HG03025 (cell line): ENCODE results near the gene PTTG1.
"Not testable (repeated sequence)": the region's sequence is repeated elsewhere in the genome, so short reads cannot be mapped to it uniquely, and the experiment has no call there.

Experiments
- ATAC-seq: cut with Tn5 transposase; IDR thresholded peaks from one replicate; pipeline ENCODE4 v1.9.1; 2021; ENCODE audit warnings: mild to moderate bottlenecking, moderate library complexity; ENCODE audit not compliant: unreplicated experiment, low FRiP score

PTTG1 gene

GRCh38 chr5:160419458-160420330, 2.0 kb upstream of the PTTG1 start:
- peak; percentile 27 for ATAC-seq

DNA sequence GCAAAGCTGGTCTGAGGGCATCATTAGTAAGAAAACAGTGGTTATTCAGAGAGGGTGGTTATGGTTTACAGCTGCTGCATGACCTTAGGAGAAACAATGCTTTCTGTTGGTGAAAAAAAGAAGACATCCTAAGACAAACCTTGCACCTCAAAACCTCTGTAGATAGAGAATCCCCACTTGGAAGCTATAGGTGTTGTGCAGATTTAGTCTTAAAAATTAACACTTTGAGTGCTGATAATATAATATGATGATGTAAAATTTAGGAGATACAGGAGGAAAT, 1.4 kb upstream of the PTTG1 start:
- ATAC-seq: no peak

- no peak for ATAC-seq
Observed at GRCh38 chr5:160423099-160423498, 1.4 kb downstream of the PTTG1 start.

DNA sequence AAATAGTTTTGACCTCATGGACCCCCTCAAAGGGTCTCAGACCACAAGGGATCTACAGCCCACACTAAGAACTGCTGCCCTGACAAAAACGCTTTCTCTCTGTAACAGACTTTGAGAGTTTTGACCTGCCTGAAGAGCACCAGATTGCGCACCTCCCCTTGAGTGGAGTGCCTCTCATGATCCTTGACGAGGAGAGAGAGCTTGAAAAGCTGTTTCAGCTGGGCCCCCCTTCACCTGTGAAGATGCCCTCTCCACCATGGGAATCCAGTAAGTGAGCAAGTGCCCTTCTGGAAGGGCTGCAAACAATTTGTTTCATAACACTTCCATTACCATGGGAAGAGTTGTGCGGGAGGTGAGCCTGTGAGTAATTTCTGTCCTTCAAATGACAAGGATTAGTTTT, 6.0 kb downstream of the PTTG1 start:
- ATAC-seq: no peak

DNA sequence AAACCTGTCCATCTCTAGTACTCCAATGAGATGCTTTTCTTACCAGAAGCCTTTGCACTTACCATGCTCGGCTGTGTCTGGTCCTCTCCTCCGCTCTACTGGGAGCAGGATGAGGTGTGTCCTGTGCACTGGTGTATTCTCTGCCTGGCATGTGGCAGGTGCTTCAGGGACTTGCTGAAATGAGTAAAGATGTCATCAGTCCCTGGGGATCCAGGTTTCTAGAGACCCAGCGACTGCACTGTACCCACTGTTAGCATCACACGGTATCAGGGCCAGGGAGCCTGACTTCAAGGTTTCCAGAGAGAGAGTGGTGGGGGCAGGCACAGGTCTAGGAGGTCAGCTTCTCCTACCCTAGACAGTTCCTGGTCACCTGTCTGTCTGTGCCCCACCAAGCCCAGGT, 10.5 kb downstream of the PTTG1 start:
- ATAC-seq: no peak

DNA sequence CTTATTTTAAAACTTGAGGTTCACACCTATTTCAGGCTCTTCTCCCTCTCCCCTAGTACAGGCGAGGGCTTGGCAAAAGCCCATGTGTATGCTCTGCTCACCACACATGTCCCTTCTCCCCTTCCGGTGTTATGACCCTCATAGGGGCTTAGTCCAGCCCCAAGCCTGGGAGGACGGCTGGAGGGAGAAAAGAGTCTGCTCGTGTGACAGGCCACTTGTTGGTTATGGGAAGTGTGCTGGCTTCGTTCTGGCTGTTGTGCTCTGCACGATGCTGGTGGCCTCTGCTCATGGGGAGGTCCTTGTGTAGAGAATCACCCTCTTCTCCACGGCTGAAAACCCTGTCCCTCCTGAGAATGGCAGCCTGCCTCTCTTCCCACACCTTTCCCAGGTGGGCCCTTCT, 11.1 kb downstream of the PTTG1 start:
- ATAC-seq: no peak

GRCh38 chr5:160434022-160434531, 12.4 kb downstream of the PTTG1 start:
- peak; percentile 77 for ATAC-seq

DNA sequence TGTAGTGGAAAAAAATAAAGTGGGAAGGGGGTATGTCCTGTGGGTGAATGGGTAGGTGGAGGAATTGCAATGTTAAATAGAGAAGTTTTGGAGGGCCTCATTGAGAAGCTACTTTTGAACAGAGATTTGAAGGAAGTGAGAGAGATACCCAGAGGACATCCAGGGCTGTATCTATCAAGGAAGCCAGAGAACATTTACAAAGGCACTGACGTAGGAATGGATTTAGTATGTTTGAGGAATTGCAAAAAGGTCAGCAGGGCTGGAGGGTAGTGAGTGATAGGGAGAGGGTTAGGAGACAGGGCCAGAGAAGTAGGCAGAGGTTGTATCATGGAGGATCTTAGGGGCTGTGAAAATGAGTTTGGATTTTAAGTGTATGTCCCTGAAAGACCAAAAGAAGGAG, 13.9 kb downstream of the PTTG1 start:
- no peak for ATAC-seq

GRCh38 chr5:160436017-160436416, 14.4 kb downstream of the PTTG1 start:
- no peak for ATAC-seq

DNA sequence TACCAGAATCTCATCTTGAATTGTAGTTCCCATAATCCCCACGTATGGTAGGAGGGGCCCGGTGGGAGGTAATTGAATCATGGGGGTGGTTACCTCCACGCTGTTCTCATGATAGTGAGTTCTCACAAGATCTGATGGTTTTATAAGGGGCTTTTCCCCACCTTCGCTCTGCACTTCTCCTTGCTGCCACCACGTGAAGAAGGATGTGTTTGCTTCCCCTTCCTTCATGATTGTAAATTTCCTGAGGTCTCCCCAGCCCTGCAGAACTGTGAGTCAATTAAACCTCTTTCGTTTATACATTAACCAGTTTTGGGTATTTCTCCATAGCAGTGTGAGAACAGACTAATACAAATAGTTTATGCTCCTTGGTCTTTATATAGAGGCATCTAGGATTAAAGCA, 15.0 kb downstream of the PTTG1 start:
- ATAC-seq: not testable (repeated sequence)

- no peak for ATAC-seq
Observed at GRCh38 chr5:160437271-160437670, 15.6 kb downstream of the PTTG1 start.

GRCh38 chr5:160438316-160439204, 16.9 kb downstream of the PTTG1 start:
- peak; percentile 24 for ATAC-seq

DNA sequence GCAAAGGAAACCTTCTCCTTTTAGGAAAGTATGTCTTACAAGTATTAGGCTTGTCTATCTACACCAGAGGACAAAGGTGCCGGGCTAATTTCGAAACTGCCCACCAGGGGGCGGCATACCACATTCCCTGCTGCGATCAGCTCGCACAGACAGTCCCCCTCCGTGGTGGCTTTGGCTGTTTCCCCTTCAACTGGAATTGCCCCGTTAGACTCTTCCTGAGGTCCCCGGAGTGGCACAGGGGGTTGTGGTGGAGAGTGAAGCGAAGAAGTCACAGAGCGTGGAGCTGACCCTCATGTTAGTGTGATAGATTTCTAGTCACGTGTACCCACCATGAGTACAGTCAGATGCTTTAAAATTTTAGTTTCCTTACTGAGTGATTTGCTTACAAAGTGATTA, 17.5 kb downstream of the PTTG1 start:
- peak; percentile 62 for ATAC-seq

- no peak for ATAC-seq
Observed at GRCh38 chr5:160441311-160441781, 19.7 kb downstream of the PTTG1 start.

DNA sequence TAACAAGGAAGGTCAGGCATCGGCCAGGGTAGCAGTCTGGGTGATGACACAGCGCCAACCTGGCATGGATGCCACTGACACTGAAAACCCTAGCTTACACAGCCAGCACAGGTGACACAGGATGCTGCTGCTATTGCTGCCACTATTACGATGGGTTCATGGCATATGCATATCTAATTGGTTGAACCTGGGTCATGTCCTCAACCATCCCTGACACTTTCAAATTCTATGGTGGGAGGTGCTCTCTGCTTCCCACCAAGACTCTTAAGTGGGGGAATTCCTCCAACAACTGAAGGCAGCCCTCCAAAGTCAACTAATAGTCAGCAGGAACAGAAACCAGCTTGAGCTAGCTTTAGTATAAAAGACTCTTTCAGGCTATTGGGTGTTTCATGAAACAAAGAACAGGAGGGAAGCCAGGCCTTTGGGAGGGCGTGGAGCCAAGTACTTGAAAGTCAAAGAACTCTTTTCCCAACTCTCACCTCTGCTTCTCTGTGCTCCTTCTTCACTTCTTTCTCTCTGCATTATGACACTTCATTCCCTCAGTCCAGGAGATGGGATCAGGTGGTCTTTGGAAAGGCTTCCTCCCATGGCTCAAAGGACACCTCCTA, 21.3 kb downstream of the PTTG1 start:
- ATAC-seq: peak; percentile 40

DNA sequence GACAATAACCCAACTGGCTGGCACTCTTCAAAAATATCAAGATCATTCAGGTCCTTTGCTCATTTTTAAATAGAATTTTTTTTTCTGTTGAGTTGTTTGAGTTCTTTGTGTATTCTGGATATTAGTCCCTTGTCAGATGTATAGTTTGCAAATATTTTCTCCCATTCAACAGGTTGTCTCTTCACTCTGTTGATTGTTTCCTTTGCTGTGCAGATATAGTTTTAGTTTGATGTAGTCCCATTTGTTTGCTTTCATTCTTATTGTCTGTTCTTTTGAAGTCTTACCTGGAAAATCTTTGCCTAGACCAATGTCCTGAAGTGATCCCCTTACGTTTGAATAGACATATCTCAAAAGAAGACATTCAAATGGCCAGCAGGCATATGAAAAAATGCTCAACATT, 22.8 kb downstream of the PTTG1 start:
- ATAC-seq: no peak

- no peak for ATAC-seq
Observed at GRCh38 chr5:160445132-160445531, 23.5 kb downstream of the PTTG1 start.

DNA sequence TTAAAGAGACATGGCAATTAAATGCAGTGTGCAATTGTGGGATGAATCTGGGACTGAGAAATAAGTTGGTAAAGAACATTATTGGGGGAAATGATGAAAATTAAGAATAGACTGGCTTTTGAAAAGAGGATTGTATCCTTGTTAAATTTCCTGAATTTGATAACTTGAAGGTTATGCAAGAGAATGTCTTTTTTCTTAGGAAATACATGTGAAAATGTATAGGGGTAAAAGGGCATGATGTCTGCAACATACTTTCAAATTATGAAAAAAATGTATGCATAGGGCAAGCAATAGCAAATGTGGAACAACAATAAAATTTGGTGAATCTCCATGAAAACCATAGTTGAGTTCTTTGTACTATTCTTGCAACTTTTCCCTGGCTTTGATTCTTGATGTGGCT, 24.1 kb downstream of the PTTG1 start:
- ATAC-seq: no peak

DNA sequence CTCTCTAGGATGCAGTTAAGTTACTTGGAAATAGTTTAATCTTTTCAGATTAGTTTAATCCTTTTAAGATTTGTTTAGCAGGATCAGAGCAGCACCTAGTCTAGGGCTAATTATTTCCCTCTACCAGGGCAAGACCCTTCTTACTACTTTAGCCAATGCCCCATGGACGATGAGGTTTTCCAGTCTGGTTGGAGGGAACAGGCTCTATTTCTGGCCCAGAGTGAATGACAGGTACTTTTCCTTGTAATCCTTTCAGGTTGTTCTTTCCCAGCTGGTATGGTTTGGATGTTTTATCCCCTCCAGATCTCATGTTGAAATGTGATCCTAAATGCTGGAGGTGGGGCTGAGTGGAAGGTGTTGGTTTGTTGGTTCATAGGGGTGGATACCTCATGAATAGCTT, 27.2 kb downstream of the PTTG1 start:
- ATAC-seq: no peak

DNA sequence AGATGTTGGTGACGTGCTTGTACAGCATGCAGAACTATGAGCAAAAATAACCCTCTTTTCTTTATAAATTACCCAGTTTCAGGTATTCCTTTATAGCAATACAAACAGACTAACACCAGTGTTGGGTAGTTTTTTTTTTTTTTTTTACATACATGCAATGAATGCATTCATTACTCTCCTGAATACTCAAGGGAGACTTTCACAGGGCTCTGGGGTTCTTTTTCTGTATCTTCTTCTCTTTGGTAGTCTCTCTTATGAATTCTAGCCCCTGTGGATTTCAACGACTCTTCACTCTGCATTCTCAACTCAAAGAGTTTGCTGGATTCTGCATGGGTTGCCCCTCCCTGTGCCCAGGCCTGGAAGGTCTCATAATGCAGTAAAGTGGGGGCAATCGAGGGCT, 27.8 kb downstream of the PTTG1 start:
- no peak for ATAC-seq
